A549 (cell line): Measurements from ENCODE around the gene GPR108. TPM values are rescaled to one million over a fixed set of nuclear protein-coding genes. Genes with fewer than 3 reads are reported as not detected.
"Not testable (repeated sequence)": the region's sequence is repeated elsewhere in the genome, so short reads cannot be mapped to it uniquely, and the experiment has no call there.

Experiments used
- ATAC-seq, 2 experiments: fragments of 200-7000 bp in 1 of 2; fragments of >200 bp in 1 of 2; cut with Nextera tagmentation in 1 of 2; cut with Tn5 transposase in 1 of 2; 3 replicates each; pipeline versions ENCODE4 v1.8.0 to v1.9.1; 2018 to 2020; ENCODE audit warnings: mild to moderate bottlenecking in 1 of 2, moderate library complexity in 1 of 2
- CTCF ChIA-PET: fragments of 300-600 bp; sonication (Branson Sonifier 250); formaldehyde crosslinking; extraction: SDS; loops from one replicate; lab custom pipeline; 2021; ENCODE audit warnings: antibody characterized with exemption, inconsistent platforms; lab: Yijun Ruan, JAX
- POLR2A ChIA-PET: fragments of 350-600 bp; formaldehyde crosslinking; extraction: SDS; loops from one replicate; lab custom pipeline; 2021; ENCODE audit warnings: antibody characterized with exemption, inconsistent platforms; lab: Yijun Ruan, JAX
- DNase-seq, 2 experiments: peaks; one replicate each; pipeline versions ENCODE4 v3.0.0 to v3.0.0-alpha.2; 2011 to 2016; ENCODE audit warnings: low read depth in 1 of 2, low spot score in 1 of 2
- FAIRE-seq: peaks from 2 replicates; lab custom pipeline; 2011; peaks lifted over from hg19 to GRCh38; lab: Jason Lieb, UNC
- H3K27ac ChIP-seq, 2 experiments: fragments of >200 bp; sonication (Bioruptor Twin); formaldehyde crosslinking; 3 replicates each; pipeline ENCODE4 v1.5.1; 2016 to 2017
- H3K4me1 ChIP-seq: fragments of >200 bp; sonication (Bioruptor Twin); formaldehyde crosslinking; 3 replicates; pipeline ENCODE4 v1.6.1; 2016
- H3K4me2 ChIP-seq: fragments of >200 bp; sonication (Bioruptor Twin); formaldehyde crosslinking; 3 replicates; pipeline ENCODE4 v1.6.1; 2016
- H3K4me3 ChIP-seq: fragments of >200 bp; sonication (Bioruptor Twin); formaldehyde crosslinking; 3 replicates; pipeline ENCODE4 v1.5.1; 2016
- H3K9me3 ChIP-seq: fragments of >200 bp; sonication (Bioruptor Twin); formaldehyde crosslinking; 3 replicates; pipeline ENCODE4 v1.6.1; 2016
- CHD4 ChIP-seq: fragments of 200-600 bp; sonication (generic); IDR thresholded peaks from 2 replicates; pipeline ENCODE4 v1.6.1; 2016; ENCODE audit warnings: antibody characterized with exemption, mild to moderate bottlenecking, borderline replicate concordance
- E2F6 ChIP-seq: IDR thresholded peaks from 2 replicates; pipeline ENCODE4 v1.6.1; 2012; ENCODE audit warnings: low read depth, borderline replicate concordance
- ESRRA ChIP-seq: fragments of 150-350 bp; IDR thresholded peaks from 2 replicates; pipeline ENCODE4 v1.6.1; 2014; ENCODE audit warnings: mild to moderate bottlenecking, low read length, borderline replicate concordance
- FOSL2 ChIP-seq, 2 experiments: fragments of 450-650 bp in 1 of 2; fragments of >200 bp in 1 of 2; sonication (Bioruptor Twin) in 1 of 2; formaldehyde crosslinking; IDR thresholded peaks; 2 replicates each; pipeline versions ENCODE4 v1.5.0 to v1.6.1; 2016 to 2020; ENCODE audit warnings: mild to moderate bottlenecking in 1 of 2, moderate library complexity in 1 of 2
- FOXS1 ChIP-seq: fragments of 250-450 bp; sonication (Bioruptor Pico); IDR thresholded peaks from 2 replicates; pipeline ENCODE4 v1.5.0; 2020; ENCODE audit warnings: mild to moderate bottlenecking, moderate library complexity
- HOXA7 ChIP-seq: fragments of 250-450 bp; sonication (Bioruptor Pico); IDR thresholded peaks from 2 replicates; pipeline ENCODE4 v1.5.0; 2020; ENCODE audit warnings: mild to moderate bottlenecking, moderate library complexity
- JUN ChIP-seq, 2 experiments: fragments of >200 bp; sonication (Bioruptor Twin); formaldehyde crosslinking; IDR thresholded peaks; 2 replicates in 1 of 2; 3 replicates in 1 of 2; pipeline ENCODE4 v1.6.1; 2016 to 2017
- KDM1A ChIP-seq: fragments of 200-600 bp; sonication (generic); IDR thresholded peaks from 2 replicates; pipeline ENCODE4 v1.6.1; 2016; ENCODE audit warnings: low read depth, mild to moderate bottlenecking
- MAFK ChIP-seq: fragments of 450-650 bp; IDR thresholded peaks from 2 replicates; pipeline ENCODE4 v1.6.1; 2014; ENCODE audit not compliant: partially characterized antibody
- MAX ChIP-seq: IDR thresholded peaks from 2 replicates; pipeline ENCODE4 v1.6.1; 2012
- MYC ChIP-seq: IDR thresholded peaks from 2 replicates; pipeline ENCODE4 v1.6.1; 2012; ENCODE audit warnings: mild to moderate bottlenecking, inconsistent platforms, low read length, improper control_type of control experiment, borderline replicate concordance
- RAD21 ChIP-seq, 2 experiments: fragments of >200 bp in 1 of 2; sonication (Bioruptor Twin) in 1 of 2; formaldehyde crosslinking in 1 of 2; IDR thresholded peaks in 1 of 2; conservative IDR thresholded peaks in 1 of 2; 2 replicates in 1 of 2; 3 replicates in 1 of 2; pipeline ENCODE4 v1.6.1; 2012 to 2018; ENCODE audit warnings: inconsistent platforms in 1 of 2
- RARB ChIP-seq: fragments of 250-450 bp; sonication (Bioruptor Pico); IDR thresholded peaks from 2 replicates; pipeline ENCODE4 v1.8.0; 2021; ENCODE audit warnings: mild to moderate bottlenecking, moderate library complexity
- RFX5 ChIP-seq: fragments of 450-650 bp; IDR thresholded peaks from 2 replicates; pipeline ENCODE4 v1.7.1; 2014; ENCODE audit warnings: antibody characterized with exemption, mild to moderate bottlenecking, moderate library complexity
- SMC3 ChIP-seq: fragments of >200 bp; sonication (Bioruptor Twin); formaldehyde crosslinking; IDR thresholded peaks from 3 replicates; pipeline ENCODE4 v1.6.1; 2018; ENCODE audit warnings: inconsistent platforms
- ZFP36 ChIP-seq: fragments of 450-650 bp; IDR thresholded peaks from 2 replicates; pipeline ENCODE4 v1.6.1; 2014; ENCODE audit warnings: borderline replicate concordance; ENCODE audit not compliant: partially characterized antibody
- ZSCAN20 ChIP-seq: fragments of 250-450 bp; sonication (Bioruptor Pico); IDR thresholded peaks from 2 replicates; pipeline ENCODE4 v1.8.0; 2022; ENCODE audit warnings: mild to moderate bottlenecking, moderate library complexity
- WGBS: methylation state at CpG from one replicate; pipeline ENCODE4 v1.1.6; 2017; ENCODE audit errors: missing lambda C conversion rate; 5-methylcytosine and 5-hydroxymethylcytosine counted together
- polyA plus RNA-seq, 4 experiments: library from polyadenylated mRNA; depleted of rRNA in 3 of 4; stranded (reverse); fragments of >200 nt; fragmentation: RNase III in 1 of 4; extraction: RNeasy Plus Mini Kit Qiagen cat#74134 plus additional on column Dnase treatment in 1 of 4; gene quantifications; 2 replicates in 3 of 4; 3 replicates in 1 of 4; pipeline ENCODE4 v1.2.3, GENCODE V29; 2011 to 2017

GPR108 gene
- polyA plus RNA-seq, 2 of the 4 experiments (the other 2 are of a cell fraction) = 36.4 to 50.2 TPM

GRCh38 chr19:6767357-6768235 lies 30.2 kb upstream of the GPR108 start, which contains the start of gene SH2D3A:
SH2D3A (minus strand) TSS chr19:6767435; CDS start chr19:6763748, 3,687 bp downstream.
- peak; percentile 80 to 86 for ATAC-seq
- Histone ChIP-seq H3K4me2 (peak within 1 kb of the TSS; percentile 84), H3K4me1 (peaks cover 22% of the 10 kb centered on the region), H3K4me3 (peak within 1 kb of the TSS; percentile 60), H3K9me3 (no peaks in the 10 kb centered on the region), H3K27ac (peak within 1 kb of the TSS; percentile 76 to 89)
- ChIA-PET POLR2A (interaction anchor here (1.1 to 2.1 kb wide), 2 partner anchors 28 to 34 kb away, joined by 3 to 10 read pairs; partner anchors contain the start of gene TRIP10), CTCF (interaction anchor here (1.0 to 2.8 kb wide), 4 partner anchors 29 to 96 kb away, joined by 3 to 14 read pairs (median 6); partner anchors contain the start of gene GPR108)
- TF ChIP-seq HOXA7 (CRISPR knock-in tag) = no peak
- TF ChIP-seq KDM1A = peak; percentile 56; the same call in 1 of the 2 replicates
- peak; percentile 99 for TF ChIP-seq ZFP36
- 2% methylated on average over 28 of the region's 47 CpGs for WGBS
- peak; percentile 77 to 96 for DNase-seq
- no peak for FAIRE-seq

- FAIRE-seq (no peak), ATAC-seq (peak; percentile 36 to 40), DNase-seq (no peak)
- ChIA-PET POLR2A (interaction anchor here (1.1 to 2.1 kb wide), 2 partner anchors 27 to 34 kb away, joined by 3 to 10 read pairs; partner anchors contain the start of gene TRIP10), CTCF (interaction anchor here (0.6 to 2.8 kb wide), 3 partner anchors 29 to 96 kb away, joined by 3 to 14 read pairs (median 4); partner anchors contain the start of gene GPR108)
- Histone ChIP-seq H3K4me1 (peaks cover 22% of the 10 kb centered on the region), H3K4me3 (peak overlapping the region; percentile 60), H3K9me3 (no peaks in the 10 kb centered on the region), H3K27ac (peak overlapping the region; percentile 76 to 89), H3K4me2 (peak overlapping the region; percentile 84)
- TF ChIP-seq FOXS1 (CRISPR knock-in tag) (no peak), MAX (peak; percentile 38; the same call in 1 of the 2 replicates)
- WGBS = 3% methylated on average over 13 of the region's 15 CpGs
These were observed 29.6 kb upstream of the GPR108 start for GRCh38 chr19:6767081-6767356.

- CTCF ChIA-PET = interaction anchor here (0.6 to 2.8 kb wide), 3 partner anchors 28 to 97 kb away, joined by 3 to 14 read pairs (median 4); partner anchors contain the start of gene GPR108
- H3K27ac ChIP-seq = peak overlapping the region; percentile 76 to 89
These were observed 29.1 kb upstream of the GPR108 start for GRCh38 chr19:6766357-6767080.

GRCh38 chr19:6765738-6766356 lies 28.5 kb upstream of the GPR108 start:
- H3K4me3 ChIP-seq = peak overlapping the region; percentile 60
- POLR2A ChIA-PET = no interaction called here
- TF ChIP-seq MAFK (peak; percentile 23), RFX5 (no peak), SMC3 (no peak), CHD4 (no peak), RARB (no peak), JUN (IDR thresholded peaks at IDR 0.05) (no peak), E2F6 (no peak)
- TF ChIP-seq, all 56 proteins: peak for 1
- no peak for ATAC-seq
- H3K4me1 ChIP-seq = peaks cover 22% of the 10 kb centered on the region
- CTCF ChIA-PET = interaction anchor here (1.0 to 2.8 kb wide), 2 partner anchors 28 to 98 kb away, joined by 3 to 14 read pairs; partner anchors contain the start of gene GPR108
- peak overlapping the region; percentile 76 to 89 for H3K27ac ChIP-seq
- FAIRE-seq = no peak
- DNase-seq = peak in 1 of 2 experiments; percentile 44
- WGBS = 20% methylated on average over 7 of the region's 8 CpGs
- H3K9me3 ChIP-seq = no peaks in the 10 kb centered on the region
- peak overlapping the region; percentile 84 for H3K4me2 ChIP-seq

More at GRCh38 chr19:6766357-6767080, 29.1 kb upstream of the GPR108 start:
- peak overlapping the region; percentile 60 for H3K4me3 ChIP-seq
- 10% methylated on average over 16 of the region's 16 CpGs for WGBS
- no peak for FAIRE-seq
- TF ChIP-seq FOSL2 (IDR thresholded peaks at IDR 0.05) (no peak), FOSL2 (CRISPR knock-in tag; IDR thresholded peaks at IDR 0.05) (peak; percentile 4; the same call in 1 of the 2 replicates), MYC (no peak), ZSCAN20 (CRISPR knock-in tag) (no peak), ESRRA (no peak), RAD21 (conservative IDR thresholded peaks at IDR 0.05 in 1 of 2, IDR thresholded peaks at IDR 0.05 in 1 of 2) (0 out of 5 replicates have a peak, but pooled peaks of 1 of the 2 experiments have one; percentile 7)
- TF ChIP-seq, all 56 proteins: peak for 2
- Histone ChIP-seq H3K9me3 (no peaks in the 10 kb centered on the region), H3K4me2 (peak overlapping the region; percentile 84), H3K4me1 (peaks cover 22% of the 10 kb centered on the region)
- DNase-seq = peak in 1 of 2 experiments; percentile 53
- POLR2A ChIA-PET = interaction anchor here (1.1 to 2.1 kb wide), 2 partner anchors 27 to 35 kb away, joined by 3 to 10 read pairs; partner anchors contain the start of gene TRIP10
- peak; percentile 51 to 56; a peak in 5 of 6 replicates for ATAC-seq

- POLR2A ChIA-PET, DNase-seq, H3K4me3 ChIP-seq, H3K27ac ChIP-seq, FAIRE-seq, ATAC-seq, H3K9me3 ChIP-seq, H3K4me2 ChIP-seq: not testable (repeated sequence)
- CTCF ChIA-PET = interaction anchor here (0.6 kb wide), 1 partner anchor 9 kb away, joined by 3 read pairs; no protein-coding TSS in a partner anchor
- WGBS = 72% methylated on average over 8 of the region's 8 CpGs
- H3K4me1 ChIP-seq = peaks cover 17% of the 10 kb centered on the region
These were observed 24.9 kb upstream of the GPR108 start for GRCh38 chr19:6762253-6762797.
